Osteoblast (primary cell): ENCODE results near the gene BCL2L11. TPM values are rescaled to one million over a fixed set of nuclear protein-coding genes. Genes with fewer than 3 reads are reported as not detected.

Source experiments
- DNase-seq: peaks from one replicate; pipeline ENCODE4 v3.0.0; 2011; ENCODE audit warnings: low spot score, mixed read lengths; ENCODE audit not compliant: insufficient read length; ENCODE audit errors: missing footprints
- H2AFZ ChIP-seq: 2 replicates; pipeline ENCODE4 v1.6.0; 2011; ENCODE audit warnings: mild to moderate bottlenecking, low read length
- H3K27ac ChIP-seq: 2 replicates; pipeline ENCODE4 v1.5.1; 2011; ENCODE audit warnings: mild to moderate bottlenecking, low read depth, low read length, moderate library complexity
- H3K27me3 ChIP-seq: 2 replicates; pipeline ENCODE4 v1.6.0; 2012; ENCODE audit warnings: mild to moderate bottlenecking, control low read depth, inconsistent platforms, low read length, moderate library complexity; ENCODE audit not compliant: insufficient read depth
- H3K36me3 ChIP-seq: 2 replicates; pipeline ENCODE4 v1.5.1; 2011; ENCODE audit warnings: mild to moderate bottlenecking, low read length, control low read depth, moderate library complexity; ENCODE audit not compliant: insufficient read depth
- H3K4me1 ChIP-seq: 2 replicates; pipeline ENCODE4 v1.5.1; 2011; ENCODE audit warnings: mild to moderate bottlenecking, low read length, control low read depth, moderate library complexity; ENCODE audit not compliant: insufficient read depth
- H3K4me2 ChIP-seq: 2 replicates; pipeline ENCODE4 v1.6.0; 2011; ENCODE audit warnings: mild to moderate bottlenecking, low read length; ENCODE audit not compliant: insufficient read depth
- H3K4me3 ChIP-seq: fragments of 200-600 bp; sonication (generic); 3 replicates; pipeline ENCODE4 v1.5.1; 2012; ENCODE audit warnings: mild to moderate bottlenecking, low read length, inconsistent platforms; ENCODE audit not compliant: insufficient read depth
- H3K79me2 ChIP-seq: 2 replicates; pipeline ENCODE4 v1.6.0; 2012; ENCODE audit warnings: mild to moderate bottlenecking, low read length, control low read depth, inconsistent platforms; ENCODE audit not compliant: insufficient read depth
- H3K9me3 ChIP-seq: 2 replicates; pipeline ENCODE4 v1.5.1; 2011; ENCODE audit warnings: low read depth, low read length, control low read depth
- H4K20me1 ChIP-seq: 2 replicates; pipeline ENCODE4 v1.6.0; 2012; ENCODE audit warnings: mild to moderate bottlenecking, low read length, control low read depth; ENCODE audit not compliant: insufficient read depth
- CTCF ChIP-seq: IDR thresholded peaks from 2 replicates; pipeline ENCODE4 v1.5.1; 2011; ENCODE audit warnings: mild to moderate bottlenecking, low read depth, low read length, moderate library complexity; ENCODE audit errors: extremely low read depth
- total RNA-seq: library from RNA; depleted of rRNA; stranded (reverse); fragments of >200 nt; gene quantifications from 2 replicates; pipeline ENCODE4 v1.2.3, GENCODE V29; 2012

The BCL2L11 gene
- total RNA-seq, 1 donor = 8.0 TPM

DNA sequence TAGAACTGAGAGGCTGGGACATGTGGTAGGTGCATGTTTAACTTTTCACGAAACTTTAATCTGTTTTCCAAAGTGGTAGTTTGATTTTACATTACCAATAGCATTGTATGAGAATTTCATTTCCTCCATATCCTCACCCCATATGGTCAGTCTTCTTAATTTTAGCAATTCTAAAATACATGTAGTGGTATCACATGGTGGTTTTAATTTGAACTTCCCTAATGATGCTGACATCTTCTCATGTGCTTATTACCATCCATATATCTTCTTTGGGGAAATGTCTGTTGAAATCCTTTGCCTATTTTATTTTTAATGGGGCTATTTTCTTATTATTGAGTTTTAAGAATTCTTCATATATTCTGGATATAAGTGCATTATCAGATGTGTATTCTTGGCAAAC lies 89.3 kb downstream of the BCL2L11 start:
- no peak overlapping the region for H3K4me3 ChIP-seq

DNA sequence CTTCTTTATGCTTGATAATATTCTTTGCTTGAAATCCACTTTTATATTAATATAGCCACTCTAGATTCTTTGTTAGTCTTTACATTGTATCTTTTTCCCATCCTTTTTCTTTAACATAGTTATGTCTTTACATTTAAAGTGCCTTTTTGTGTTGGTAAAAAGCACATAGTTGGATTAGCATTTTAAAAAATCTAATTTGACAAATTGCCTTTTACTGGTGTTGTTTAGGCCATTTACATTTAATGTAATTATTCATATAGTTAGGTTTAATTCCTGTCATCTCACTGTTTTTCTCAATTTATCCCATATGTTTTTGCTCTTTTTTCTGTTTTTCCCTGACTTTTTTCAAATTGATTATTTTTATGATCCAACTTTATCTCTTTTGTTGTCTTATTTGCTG lies 93.2 kb downstream of the BCL2L11 start:
- Histone ChIP-seq H3K27me3 (no peaks in the 10 kb centered on the region), H3K4me3 (no peak overlapping the region), H3K9me3 (no peaks in the 10 kb centered on the region), H3K4me1 (peaks cover 5% of the 10 kb centered on the region), H3K36me3 (no peaks in the 10 kb centered on the region), H3K27ac (no peak overlapping the region), H2AFZ (no peak overlapping the region), H3K4me2 (no peak overlapping the region), H3K79me2 (no peaks in the 10 kb centered on the region), H4K20me1 (no peaks in the 10 kb centered on the region)
- TF ChIP-seq CTCF = no peak
- DNase-seq = no peak

More for the DNA sequence above, 89.3 kb downstream of the BCL2L11 start:
- no peak for TF ChIP-seq CTCF
- no peaks in the 10 kb centered on the region for H3K9me3 ChIP-seq
- H2AFZ ChIP-seq = no peak overlapping the region
- peaks cover 8% of the 10 kb centered on the region for H3K4me1 ChIP-seq
- H4K20me1 ChIP-seq = no peaks in the 10 kb centered on the region
- DNase-seq = no peak
- no peaks in the 10 kb centered on the region for H3K79me2 ChIP-seq
- no peak overlapping the region for H3K27ac ChIP-seq
- no peak overlapping the region for H3K4me2 ChIP-seq
- no peaks in the 10 kb centered on the region for H3K36me3 ChIP-seq
- no peaks in the 10 kb centered on the region for H3K27me3 ChIP-seq

DNA sequence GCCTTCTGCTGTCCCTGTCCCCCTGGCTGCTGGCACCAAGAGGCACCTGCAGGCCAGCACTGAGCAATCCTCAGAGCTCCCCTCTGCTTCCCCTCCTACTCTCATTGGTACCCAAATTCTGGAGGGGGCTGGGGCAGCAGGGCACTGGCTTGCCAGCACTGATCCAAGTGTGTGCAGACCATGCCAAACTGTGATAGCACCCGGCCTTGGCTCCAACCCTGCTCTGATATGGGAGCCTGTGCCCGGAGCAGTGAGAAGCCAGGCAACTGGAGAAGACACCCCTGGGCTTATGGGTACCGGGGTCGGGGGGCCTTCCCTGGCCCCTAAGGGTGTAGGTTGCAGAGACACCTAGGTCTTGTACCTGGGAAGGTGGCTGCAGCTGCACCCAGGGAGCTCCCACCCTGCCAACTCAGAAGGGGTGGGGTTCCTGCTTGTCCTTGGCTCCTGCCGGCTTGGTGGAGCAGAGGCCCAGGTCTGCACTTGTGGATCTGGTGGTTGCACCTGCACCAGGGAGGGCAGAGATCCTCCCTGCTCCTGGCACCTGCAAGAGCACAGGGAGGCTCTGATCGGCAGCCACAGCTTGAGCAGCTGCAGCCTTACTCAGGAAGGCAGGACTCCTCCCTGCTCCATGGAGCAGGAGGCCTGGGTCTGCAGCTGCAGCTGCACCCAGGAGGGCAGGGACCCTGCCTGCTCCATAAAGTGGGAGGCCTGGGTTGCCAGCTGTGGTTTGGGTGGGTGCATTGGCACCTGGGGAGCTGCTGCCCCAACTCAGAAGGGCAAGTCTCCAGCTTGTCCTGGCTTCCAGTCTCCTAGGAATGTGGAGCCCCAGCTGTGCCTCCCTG lies 96.3 kb downstream of the BCL2L11 start:
- Histone ChIP-seq H3K27me3 (no peaks in the 10 kb centered on the region), H3K9me3 (no peaks in the 10 kb centered on the region), H2AFZ (no peak overlapping the region), H3K27ac (no peak overlapping the region), H3K79me2 (no peaks in the 10 kb centered on the region), H3K36me3 (no peaks in the 10 kb centered on the region), H3K4me3 (no peak overlapping the region), H4K20me1 (no peaks in the 10 kb centered on the region), H3K4me2 (no peak overlapping the region), H3K4me1 (no peaks in the 10 kb centered on the region)
- TF ChIP-seq CTCF = no peak
- DNase-seq = no peak
